GM18870 (cell line): Measurements from ENCODE around the gene WNT7B.

Experiments used
- ATAC-seq: cut with Tn5 transposase; IDR thresholded peaks from one replicate; pipeline ENCODE4 v1.9.1; 2021; ENCODE audit warnings: moderate library complexity; ENCODE audit not compliant: unreplicated experiment

The WNT7B gene

GRCh38 chr22:45977003-45977411 is at the start of gene WNT7B:
WNT7B (minus strand) TSS chr22:45977162; CDS start chr22:45976754, 408 bp downstream.
- ATAC-seq = no peak

- no peak for ATAC-seq
Measured at GRCh38 chr22:46025973-46026898, 49.3 kb upstream of the WNT7B start.

GRCh38 chr22:46025225-46025972 is 48.4 kb upstream of the WNT7B start:
- ATAC-seq = no peak

GRCh38 chr22:46024136-46024840 is 47.3 kb upstream of the WNT7B start:
- ATAC-seq = no peak

- ATAC-seq = no peak
Measured at GRCh38 chr22:46023558-46023981, 46.6 kb upstream of the WNT7B start.

- no peak for ATAC-seq
Measured at GRCh38 chr22:46022881-46023512, 46.0 kb upstream of the WNT7B start.

GRCh38 chr22:46021577-46021976 is 44.6 kb upstream of the WNT7B start:
- no peak for ATAC-seq

GRCh38 chr22:46019351-46019750 is 42.4 kb upstream of the WNT7B start:
- no peak for ATAC-seq

- no peak for ATAC-seq
Measured at GRCh38 chr22:46018859-46019258, 41.9 kb upstream of the WNT7B start.

GRCh38 chr22:46017166-46017565 is 40.2 kb upstream of the WNT7B start:
- no peak for ATAC-seq

- peak; percentile 61 for ATAC-seq
Measured at GRCh38 chr22:46013460-46014416, 36.8 kb upstream of the WNT7B start.

- ATAC-seq = no peak
Measured at GRCh38 chr22:46012881-46013281, 35.9 kb upstream of the WNT7B start.

GRCh38 chr22:46012182-46012880 is 35.4 kb upstream of the WNT7B start:
- ATAC-seq = no peak

- ATAC-seq = no peak
Measured at GRCh38 chr22:46011627-46012181, 34.7 kb upstream of the WNT7B start.

- ATAC-seq = no peak
Measured at GRCh38 chr22:46010951-46011626, 34.1 kb upstream of the WNT7B start.

GRCh38 chr22:46010207-46010867 is 33.4 kb upstream of the WNT7B start:
- no peak for ATAC-seq

GRCh38 chr22:46009730-46010129 is 32.8 kb upstream of the WNT7B start:
- ATAC-seq = no peak
